ENCODE data around the gene CFTR. TPM values are rescaled to one million over a fixed set of nuclear protein-coding genes. Genes with fewer than 3 reads are reported as not detected.

The CFTR gene
- total RNA-seq, 1 experiment from 2014 or later, result 0.31 TPM

DNA sequence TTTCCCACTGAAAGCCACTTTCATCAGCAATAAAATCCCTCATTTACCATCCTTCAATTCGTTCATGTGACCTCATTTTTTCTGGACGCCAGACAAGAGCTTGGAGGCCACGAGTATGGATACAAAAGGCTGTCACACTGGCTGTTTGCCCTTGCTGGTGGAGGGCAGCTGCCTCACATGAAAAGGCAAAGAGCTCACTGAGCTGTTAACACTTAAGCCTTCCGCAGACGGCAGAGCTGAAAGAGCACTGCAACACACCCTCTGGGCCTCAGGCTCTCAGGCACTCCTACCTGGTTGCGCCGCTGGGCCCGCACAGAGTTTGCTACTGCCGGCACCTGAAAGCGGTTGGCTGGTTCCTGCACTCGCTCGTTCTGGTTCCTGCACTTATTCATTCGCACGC, 193.5 kb downstream of the CFTR start:
- H3K4me3 ChIP-seq (ENCODE audit: low read depth in 2 of 2, low read length in 2 of 2), result no peak overlapping the region
- no peak for ATAC-seq
- H3K27me3 ChIP-seq (ENCODE audit: control insufficient read depth, insufficient read depth, low read length), result no peaks in the 10 kb centered on the region; the same call in 1 of the 2 replicates
- no peak for TF ChIP-seq TCF7L2 (IDR thresholded peaks at IDR 0.05; ENCODE audit: low read depth, low read length)
- no peak overlapping the region for H3K27ac ChIP-seq (ENCODE audit: low read length)
- DNase-seq (ENCODE audit: low read depth, low spot score), result no peak
- H3K9me3 ChIP-seq (ENCODE audit: control insufficient read depth, insufficient read depth, low read depth, low read length), result no peaks in the 10 kb centered on the region
- no peaks in the 10 kb centered on the region for H3K4me1 ChIP-seq (ENCODE audit: control insufficient read depth, insufficient read depth, low read length)
- intact Hi-C loops (cut with micrococcal nuclease; ENCODE audit: unreplicated experiment), result no loop called here
- no peaks in the 10 kb centered on the region for H3K36me3 ChIP-seq (ENCODE audit: control insufficient read depth, insufficient read depth, low read length)
- in situ Hi-C loops (cut with HindIII; ENCODE audit: low pct_unique_long_range_greater_than_20kb, low sequenced_read_pairs), result no loop called here
- BruUV-seq (replicated peaks), result no TSS peak
- ChIA-PET CTCF (no interaction called here), POLR2A (no interaction called here)

DNA sequence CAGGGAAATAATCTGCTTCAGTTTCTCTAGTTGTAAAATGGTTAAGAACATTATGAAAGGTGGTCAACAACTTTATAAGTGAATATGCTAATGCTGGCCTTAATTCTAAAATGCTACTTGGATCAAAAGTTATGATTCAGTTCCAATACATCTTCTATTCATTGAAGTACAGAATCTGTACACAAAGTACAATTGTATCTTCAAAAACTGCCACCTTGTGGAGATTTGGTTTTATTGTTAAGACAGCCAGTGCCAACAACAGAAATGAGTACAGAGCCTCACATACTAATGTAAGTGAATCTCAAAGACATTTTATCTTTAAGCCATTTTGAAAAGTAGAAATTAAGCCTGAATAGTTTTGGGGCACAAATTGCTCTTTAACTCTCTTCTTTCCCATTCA, 194.0 kb downstream of the CFTR start:
- ATAC-seq, result no peak
- Histone ChIP-seq H3K27me3 (ENCODE audit: control insufficient read depth, insufficient read depth, low read length) (no peaks in the 10 kb centered on the region; the same call in 1 of the 2 replicates), H3K9me3 (ENCODE audit: control insufficient read depth, insufficient read depth, low read depth, low read length) (no peaks in the 10 kb centered on the region), H3K27ac (ENCODE audit: low read length) (no peak overlapping the region), H3K4me3 (ENCODE audit: low read depth in 2 of 2, low read length in 2 of 2) (no peak overlapping the region), H3K36me3 (ENCODE audit: control insufficient read depth, insufficient read depth, low read length) (no peaks in the 10 kb centered on the region), H3K4me1 (ENCODE audit: control insufficient read depth, insufficient read depth, low read length) (no peaks in the 10 kb centered on the region)
- ChIA-PET CTCF (no interaction called here), POLR2A (no interaction called here)
- in situ Hi-C loops (cut with HindIII; ENCODE audit: low pct_unique_long_range_greater_than_20kb, low sequenced_read_pairs), result no loop called here
- DNase-seq (ENCODE audit: low read depth, low spot score), result no peak
- BruUV-seq (replicated peaks), result no TSS peak
- intact Hi-C loops (cut with micrococcal nuclease; ENCODE audit: unreplicated experiment), result no loop called here
- TF ChIP-seq, protein P1, sequence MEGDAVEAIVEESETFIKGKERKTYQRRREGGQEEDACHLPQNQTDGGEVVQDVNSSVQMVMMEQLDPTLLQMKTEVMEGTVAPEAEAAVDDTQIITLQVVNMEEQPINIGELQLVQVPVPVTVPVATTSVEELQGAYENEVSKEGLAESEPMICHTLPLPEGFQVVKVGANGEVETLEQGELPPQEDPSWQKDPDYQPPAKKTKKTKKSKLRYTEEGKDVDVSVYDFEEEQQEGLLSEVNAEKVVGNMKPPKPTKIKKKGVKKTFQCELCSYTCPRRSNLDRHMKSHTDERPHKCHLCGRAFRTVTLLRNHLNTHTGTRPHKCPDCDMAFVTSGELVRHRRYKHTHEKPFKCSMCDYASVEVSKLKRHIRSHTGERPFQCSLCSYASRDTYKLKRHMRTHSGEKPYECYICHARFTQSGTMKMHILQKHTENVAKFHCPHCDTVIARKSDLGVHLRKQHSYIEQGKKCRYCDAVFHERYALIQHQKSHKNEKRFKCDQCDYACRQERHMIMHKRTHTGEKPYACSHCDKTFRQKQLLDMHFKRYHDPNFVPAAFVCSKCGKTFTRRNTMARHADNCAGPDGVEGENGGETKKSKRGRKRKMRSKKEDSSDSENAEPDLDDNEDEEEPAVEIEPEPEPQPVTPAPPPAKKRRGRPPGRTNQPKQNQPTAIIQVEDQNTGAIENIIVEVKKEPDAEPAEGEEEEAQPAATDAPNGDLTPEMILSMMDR (IDR thresholded peaks at IDR 0.05), result peak; percentile 27; the same call in 1 of the 2 replicates
- TF ChIP-seq TCF7L2 (IDR thresholded peaks at IDR 0.05; ENCODE audit: low read depth, low read length), result no peak

DNA sequence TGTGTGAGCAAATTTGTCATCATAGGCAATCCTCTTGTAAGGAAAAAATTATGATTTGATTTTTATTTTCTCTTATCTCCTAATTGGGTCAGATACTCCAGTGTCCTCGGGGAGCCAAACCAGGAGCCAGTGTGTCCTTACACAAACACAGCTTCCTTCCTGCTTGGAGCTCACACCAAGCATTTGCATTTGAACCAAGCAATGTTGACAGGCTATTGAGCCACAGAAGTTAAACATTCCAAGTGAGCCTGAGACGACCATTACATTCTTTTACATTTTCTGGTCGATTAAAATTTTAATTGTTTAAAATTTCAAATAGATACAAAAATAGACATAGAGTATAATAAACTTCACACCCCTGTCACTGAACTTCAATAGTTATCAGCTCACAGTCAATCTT, 194.8 kb downstream of the CFTR start:
- H3K4me3 ChIP-seq (ENCODE audit: low read depth in 2 of 2, low read length in 2 of 2), result no peak overlapping the region
- no peaks in the 10 kb centered on the region for H3K9me3 ChIP-seq (ENCODE audit: control insufficient read depth, insufficient read depth, low read depth, low read length)
- TF ChIP-seq TCF7L2 (IDR thresholded peaks at IDR 0.05; ENCODE audit: low read depth, low read length), result no peak
- TF ChIP-seq, protein P2, sequence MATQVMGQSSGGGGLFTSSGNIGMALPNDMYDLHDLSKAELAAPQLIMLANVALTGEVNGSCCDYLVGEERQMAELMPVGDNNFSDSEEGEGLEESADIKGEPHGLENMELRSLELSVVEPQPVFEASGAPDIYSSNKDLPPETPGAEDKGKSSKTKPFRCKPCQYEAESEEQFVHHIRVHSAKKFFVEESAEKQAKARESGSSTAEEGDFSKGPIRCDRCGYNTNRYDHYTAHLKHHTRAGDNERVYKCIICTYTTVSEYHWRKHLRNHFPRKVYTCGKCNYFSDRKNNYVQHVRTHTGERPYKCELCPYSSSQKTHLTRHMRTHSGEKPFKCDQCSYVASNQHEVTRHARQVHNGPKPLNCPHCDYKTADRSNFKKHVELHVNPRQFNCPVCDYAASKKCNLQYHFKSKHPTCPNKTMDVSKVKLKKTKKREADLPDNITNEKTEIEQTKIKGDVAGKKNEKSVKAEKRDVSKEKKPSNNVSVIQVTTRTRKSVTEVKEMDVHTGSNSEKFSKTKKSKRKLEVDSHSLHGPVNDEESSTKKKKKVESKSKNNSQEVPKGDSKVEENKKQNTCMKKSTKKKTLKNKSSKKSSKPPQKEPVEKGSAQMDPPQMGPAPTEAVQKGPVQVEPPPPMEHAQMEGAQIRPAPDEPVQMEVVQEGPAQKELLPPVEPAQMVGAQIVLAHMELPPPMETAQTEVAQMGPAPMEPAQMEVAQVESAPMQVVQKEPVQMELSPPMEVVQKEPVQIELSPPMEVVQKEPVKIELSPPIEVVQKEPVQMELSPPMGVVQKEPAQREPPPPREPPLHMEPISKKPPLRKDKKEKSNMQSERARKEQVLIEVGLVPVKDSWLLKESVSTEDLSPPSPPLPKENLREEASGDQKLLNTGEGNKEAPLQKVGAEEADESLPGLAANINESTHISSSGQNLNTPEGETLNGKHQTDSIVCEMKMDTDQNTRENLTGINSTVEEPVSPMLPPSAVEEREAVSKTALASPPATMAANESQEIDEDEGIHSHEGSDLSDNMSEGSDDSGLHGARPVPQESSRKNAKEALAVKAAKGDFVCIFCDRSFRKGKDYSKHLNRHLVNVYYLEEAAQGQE (IDR thresholded peaks at IDR 0.05; ENCODE audit: insufficient read depth in 1 of 2, low read depth in 2 of 2, low read length in 1 of 2), result no peak
- no peak for TF ChIP-seq POLR2AphosphoS5 (IDR thresholded peaks at IDR 0.05; ENCODE audit: low read depth, low read length)
- TF ChIP-seq, protein P1 (IDR thresholded peaks at IDR 0.05), result no peak
- no peak for TF ChIP-seq SIN3A (IDR thresholded peaks at IDR 0.05; ENCODE audit: borderline replicate concordance, insufficient read depth, low read depth, low read length)
- POLR2A ChIA-PET, result no interaction called here
- no peaks in the 10 kb centered on the region for H3K36me3 ChIP-seq (ENCODE audit: control insufficient read depth, insufficient read depth, low read length)
- intact Hi-C loops (cut with micrococcal nuclease; ENCODE audit: unreplicated experiment) (no loop called here), in situ Hi-C loops (cut with HindIII; ENCODE audit: low pct_unique_long_range_greater_than_20kb, low sequenced_read_pairs) (no loop called here)
- H3K27me3 ChIP-seq (ENCODE audit: control insufficient read depth, insufficient read depth, low read length), result peaks cover under 1% of the 10 kb centered on the region; the same call in 1 of the 2 replicates
- no peaks in the 10 kb centered on the region for H3K4me1 ChIP-seq (ENCODE audit: control insufficient read depth, insufficient read depth, low read length)
- DNase-seq (ENCODE audit: low read depth, low spot score), result no peak
- BruUV-seq (replicated peaks), result no TSS peak
- CTCF ChIA-PET, result no interaction called here
- H3K27ac ChIP-seq (ENCODE audit: low read length), result no peak overlapping the region
- ATAC-seq, result no peak
